ENCODE measurements around the gene RAB6C. TPM values are rescaled to one million over a fixed set of nuclear protein-coding genes. Genes with fewer than 3 reads are reported as not detected.

Gene RAB6C
- total and polyA plus RNA-seq, 2 of the 8 experiments (the other 6 are each of a cell fraction or from before 2014, with no cell fraction given) = 0.03 to 0.09 TPM

GRCh38 chr2:129930451-129930850 is 49.0 kb upstream of the RAB6C start:
- H4K20me1 ChIP-seq (replicated peaks in 1 of 2; ENCODE audit: control insufficient read depth in 1 of 2, insufficient read depth in 2 of 2, low read length in 2 of 2) = no peaks in the 10 kb centered on the region
- no peak overlapping the region for H3K4me3 ChIP-seq (ENCODE audit: extremely low read depth in 1 of 4, insufficient read depth in 2 of 4, low read depth in 3 of 4, low read length in 4 of 4)
- ChIA-PET POLR2A (ENCODE audit: partially characterized antibody) (no interaction called here), CTCF (ENCODE audit: partially characterized antibody) (interaction anchor here (0.6 to 1.2 kb wide), 2 partner anchors 55 to 134 kb away, joined by 3 read pairs; no protein-coding TSS in a partner anchor)
- no peak overlapping the region for H2AFZ ChIP-seq (ENCODE audit: low read length)
- H3K14ac ChIP-seq (ENCODE audit: insufficient read length) = no peak overlapping the region
- no peaks in the 10 kb centered on the region for H3K79me2 ChIP-seq (ENCODE audit: control insufficient read depth in 1 of 2, insufficient read depth in 2 of 2, low read length in 2 of 2)
- H3K27me3 ChIP-seq (replicated peaks in 1 of 4; ENCODE audit: control insufficient read depth in 3 of 4, extremely low read depth in 1 of 4, insufficient read depth in 3 of 4, low read length in 3 of 4) = peaks cover 0 to 6% (median 1%) of the 10 kb centered on the region in 4 experiments; a peak in 4 of 7 replicates
- no peaks in the 10 kb centered on the region for H3K9me3 ChIP-seq (ENCODE audit: insufficient read depth in 2 of 2, low read depth in 1 of 2, low read length in 1 of 2)
- no peak overlapping the region for H2BK15ac ChIP-seq (ENCODE audit: low read length)
- H3K56ac ChIP-seq (replicated peaks; ENCODE audit: insufficient read length, low read depth, low read length) = no peak overlapping the region
- H3K27ac ChIP-seq (ENCODE audit: low read depth, low read length) = no peak overlapping the region
- FAIRE-seq = no peak
- peak in 1 of 2 experiments; percentile 13 for DNase-seq (ENCODE audit: low read depth in 1 of 2, low spot score in 2 of 2)
- H2BK5ac ChIP-seq (ENCODE audit: low read depth, low read length) = no peak overlapping the region
- H2BK12ac ChIP-seq (ENCODE audit: low read depth, low read length) = no peak overlapping the region
- no peak overlapping the region for H2BK20ac ChIP-seq (ENCODE audit: low read length)
- H3K4ac ChIP-seq (replicated peaks; ENCODE audit: insufficient read length, low read depth, low read length) = no peak overlapping the region
- no peaks in the 10 kb centered on the region for H3K79me1 ChIP-seq (ENCODE audit: low read depth, low read length)
- H2AK5ac ChIP-seq (ENCODE audit: low read depth, low read length) = no peak overlapping the region
- no peak overlapping the region for H3K9ac ChIP-seq (replicated peaks in 1 of 4; ENCODE audit: extremely low read depth in 1 of 4, low read depth in 3 of 4, low read length in 3 of 4)
- H3K23me2 ChIP-seq (ENCODE audit: low read depth, low read length) = peaks cover 2% of the 10 kb centered on the region; the same call in 1 of the 2 replicates
- WGBS, 2 experiments (ENCODE audit: extremely low coverage in 1 of 2, insufficient coverage in 1 of 2, insufficient read length in 1 of 2, insufficient replicate concordance in 2 of 2, low coverage in 1 of 2, low lambda C conversion rate in 2 of 2, missing lambda C conversion rate in 1 of 2) = 72% methylated on average over 6 of the region's 6 CpGs; no CpG with 5 or more reads in 1 of the 2 experiments
- no peak overlapping the region for H4K91ac ChIP-seq (replicated peaks; ENCODE audit: insufficient read length, low read length)
- H4K5ac ChIP-seq (ENCODE audit: insufficient read length, low read depth, low read length) = no peak overlapping the region
- no peak overlapping the region for H2BK120ac ChIP-seq (replicated peaks; ENCODE audit: low read depth, low read length)
- H3K36me3 ChIP-seq (ENCODE audit: control insufficient read depth in 2 of 4, insufficient read depth in 4 of 4, low read length in 3 of 4) = no peaks in the 10 kb centered on the region
- peaks cover 2 to 4% (median 2%) of the 10 kb centered on the region in 4 experiments; a peak in 4 of 7 replicates for H3K4me1 ChIP-seq (replicated peaks in 1 of 4; ENCODE audit: control insufficient read depth in 3 of 4, insufficient read depth in 4 of 4, low read length in 3 of 4)
- H4K8ac ChIP-seq (ENCODE audit: extremely low read depth, insufficient read depth, low read length) = no peak overlapping the region
- H3K4me2 ChIP-seq (ENCODE audit: insufficient read depth in 1 of 2, low read depth in 2 of 2, low read length in 2 of 2) = no peak overlapping the region
- no peak overlapping the region for H3K18ac ChIP-seq (ENCODE audit: extremely low read depth, low read length)
- H3K23ac ChIP-seq (ENCODE audit: insufficient read length) = no peak overlapping the region
- TF ChIP-seq CHD1 (IDR thresholded peaks at IDR 0.05; ENCODE audit: low read depth, low read length) (no peak), TCF12 (IDR thresholded peaks at IDR 0.05; ENCODE audit: low read depth, low read length) (no peak), CTCF (IDR thresholded peaks at IDR 0.05; ENCODE audit: control extremely low read depth in 1 of 3, insufficient read depth in 1 of 3, low read depth in 1 of 3, low read length in 3 of 3) (no peak), USF2 (IDR thresholded peaks at IDR 0.05; ENCODE audit: low read length) (no peak), YY1 (IDR thresholded peaks at IDR 0.05; ENCODE audit: low read depth, low read length) (no peak), SP1 (IDR thresholded peaks at IDR 0.05; ENCODE audit: low read depth, low read length) (no peak), KDM4A (IDR thresholded peaks at IDR 0.05; ENCODE audit: low read depth, low read length, severe bottlenecking) (no peak), RFX5 (IDR thresholded peaks at IDR 0.05; ENCODE audit: borderline replicate concordance, low read depth, low read length) (no peak), SAP30 (IDR thresholded peaks at IDR 0.05; ENCODE audit: insufficient read depth, insufficient replicate concordance, low read length) (no peak), SIN3A (conservative IDR thresholded peaks at IDR 0.05 in 1 of 2, IDR thresholded peaks at IDR 0.05 in 1 of 2; ENCODE audit: low read depth in 1 of 2, low read length in 2 of 2) (no peak)
